ENCODE measurements around the gene ETV4. TPM values are rescaled to one million over a fixed set of nuclear protein-coding genes. Genes with fewer than 3 reads are reported as not detected.

The ETV4 gene
- total and polyA plus RNA-seq, 2 of the 13 experiments (the other 11 are each of a cell fraction or from before 2014, with no cell fraction given): 128 to 330 TPM

- FAIRE-seq (no peak), DNase-seq (ENCODE audit: low spot score) (peak; percentile 68), ATAC-seq (no peak)
- ChIA-PET POLR2A (interaction anchor here (0.6 to 8.9 kb wide), 7 partner anchors 8 to 183 kb away, joined by 3 to 221 read pairs (median 4); partner anchors contain the start of gene ARL4D), CTCF (ENCODE audit: low intra/inter-chr PET ratio, low total read pairs) (interaction anchor here (1.1 kb wide), 1 partner anchor 92 kb away, joined by 4 read pairs; no protein-coding TSS in a partner anchor)
- peaks cover 95% of the 10 kb centered on the region for H3K4me1 ChIP-seq (ENCODE audit: insufficient read depth, low read length)
- H3K4me3 ChIP-seq (replicated peaks in 1 of 3; ENCODE audit: insufficient read depth in 1 of 3, low read depth in 2 of 3, low read length in 3 of 3): no peak overlapping the region
- no peaks in the 10 kb centered on the region for H3K27me3 ChIP-seq (ENCODE audit: control insufficient read depth in 1 of 2, insufficient read depth in 2 of 2, low read length in 2 of 2)
- H4K20me1 ChIP-seq (ENCODE audit: insufficient read depth, low read length): no peaks in the 10 kb centered on the region
- 29% methylated on average over 4 of the region's 4 CpGs for WGBS (ENCODE audit: low lambda C conversion rate)
- H3K36me3 ChIP-seq (replicated peaks in 1 of 2; ENCODE audit: control insufficient read depth in 1 of 2, insufficient read depth in 2 of 2, low read length in 2 of 2): no peaks in the 10 kb centered on the region
- H3K9me3 ChIP-seq (ENCODE audit: low read length): no peaks in the 10 kb centered on the region
- in situ Hi-C loops (cut with HindIII; ENCODE audit: extremely low pct_ligation_motif_present, low pct_unique_long_range_greater_than_20kb): no loop called here
- no peak overlapping the region for H2AFZ ChIP-seq (ENCODE audit: low read length)
- no TSS peak for BruUV-seq (replicated peaks)
- H3K4me2 ChIP-seq (ENCODE audit: low read depth, low read length): peak overlapping the region; percentile 40; the same call in 1 of the 2 replicates
- intact Hi-C loops (cut with micrococcal nuclease; ENCODE audit: unreplicated experiment): no loop called here
- H3K27ac ChIP-seq (ENCODE audit: extremely low read length, insufficient read depth, low read length): peak overlapping the region; percentile 14
- no peaks in the 10 kb centered on the region for H3K79me2 ChIP-seq (ENCODE audit: insufficient read depth, low read length)
- H3K9ac ChIP-seq (ENCODE audit: insufficient read depth, low read depth, low read length): peak overlapping the region; percentile 1; the same call in 1 of the 2 replicates
- no peak for TF ChIP-seq HBP1 (CRISPR knock-in tag; IDR thresholded peaks at IDR 0.05; ENCODE audit: low read depth)
- TF ChIP-seq PHF5A (CRISPR knock-in tag; IDR thresholded peaks at IDR 0.05; ENCODE audit: low read depth, unreplicated experiment): peak; percentile 39
- no peak for TF ChIP-seq MIXL1 (CRISPR knock-in tag; IDR thresholded peaks at IDR 0.05)
- peak; percentile 40; the same call in 1 of the 2 replicates for TF ChIP-seq FOXP4 (CRISPR knock-in tag; IDR thresholded peaks at IDR 0.05)
- TF ChIP-seq MED8 (CRISPR knock-in tag; IDR thresholded peaks at IDR 0.05; ENCODE audit: insufficient replicate concordance): peak; percentile 6
- no peak for TF ChIP-seq KDM4B (CRISPR knock-in tag; IDR thresholded peaks at IDR 0.05)
- TF ChIP-seq KDM6A (CRISPR knock-in tag; IDR thresholded peaks at IDR 0.05; ENCODE audit: low read depth): peak; percentile 27; the same call in 1 of the 2 replicates
- TF ChIP-seq, protein P1, sequence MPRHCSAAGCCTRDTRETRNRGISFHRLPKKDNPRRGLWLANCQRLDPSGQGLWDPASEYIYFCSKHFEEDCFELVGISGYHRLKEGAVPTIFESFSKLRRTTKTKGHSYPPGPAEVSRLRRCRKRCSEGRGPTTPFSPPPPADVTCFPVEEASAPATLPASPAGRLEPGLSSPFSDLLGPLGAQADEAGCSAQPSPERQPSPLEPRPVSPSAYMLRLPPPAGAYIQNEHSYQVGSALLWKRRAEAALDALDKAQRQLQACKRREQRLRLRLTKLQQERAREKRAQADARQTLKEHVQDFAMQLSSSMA (CRISPR knock-in tag; IDR thresholded peaks at IDR 0.05): no peak
- peak; percentile 65 for TF ChIP-seq ZFX (CRISPR knock-in tag; IDR thresholded peaks at IDR 0.05; ENCODE audit: low read depth)
- TF ChIP-seq, protein P2, sequence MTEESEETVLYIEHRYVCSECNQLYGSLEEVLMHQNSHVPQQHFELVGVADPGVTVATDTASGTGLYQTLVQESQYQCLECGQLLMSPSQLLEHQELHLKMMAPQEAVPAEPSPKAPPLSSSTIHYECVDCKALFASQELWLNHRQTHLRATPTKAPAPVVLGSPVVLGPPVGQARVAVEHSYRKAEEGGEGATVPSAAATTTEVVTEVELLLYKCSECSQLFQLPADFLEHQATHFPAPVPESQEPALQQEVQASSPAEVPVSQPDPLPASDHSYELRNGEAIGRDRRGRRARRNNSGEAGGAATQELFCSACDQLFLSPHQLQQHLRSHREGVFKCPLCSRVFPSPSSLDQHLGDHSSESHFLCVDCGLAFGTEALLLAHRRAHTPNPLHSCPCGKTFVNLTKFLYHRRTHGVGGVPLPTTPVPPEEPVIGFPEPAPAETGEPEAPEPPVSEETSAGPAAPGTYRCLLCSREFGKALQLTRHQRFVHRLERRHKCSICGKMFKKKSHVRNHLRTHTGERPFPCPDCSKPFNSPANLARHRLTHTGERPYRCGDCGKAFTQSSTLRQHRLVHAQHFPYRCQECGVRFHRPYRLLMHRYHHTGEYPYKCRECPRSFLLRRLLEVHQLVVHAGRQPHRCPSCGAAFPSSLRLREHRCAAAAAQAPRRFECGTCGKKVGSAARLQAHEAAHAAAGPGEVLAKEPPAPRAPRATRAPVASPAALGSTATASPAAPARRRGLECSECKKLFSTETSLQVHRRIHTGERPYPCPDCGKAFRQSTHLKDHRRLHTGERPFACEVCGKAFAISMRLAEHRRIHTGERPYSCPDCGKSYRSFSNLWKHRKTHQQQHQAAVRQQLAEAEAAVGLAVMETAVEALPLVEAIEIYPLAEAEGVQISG (CRISPR knock-in tag; IDR thresholded peaks at IDR 0.05): 0 out of 2 replicates have a peak, but pooled peaks have one; percentile 44
- TF ChIP-seq ZNF772 (CRISPR knock-in tag; IDR thresholded peaks at IDR 0.05): no peak; the same call in 1 of the 2 replicates
- TF ChIP-seq MTA1 (CRISPR knock-in tag; IDR thresholded peaks at IDR 0.05; ENCODE audit: borderline replicate concordance): peak; percentile 83; the same call in 1 of the 2 replicates
- TF ChIP-seq GABPB1 (CRISPR knock-in tag; IDR thresholded peaks at IDR 0.05): no peak
- TF ChIP-seq ZNF773 (CRISPR knock-in tag; IDR thresholded peaks at IDR 0.05; ENCODE audit: borderline replicate concordance): no peak
- TF ChIP-seq NRL (CRISPR knock-in tag; IDR thresholded peaks at IDR 0.05; ENCODE audit: borderline replicate concordance): no peak
- no peak for TF ChIP-seq ASH2L (IDR thresholded peaks at IDR 0.05; ENCODE audit: insufficient read length, low read depth, low read length)
- TF ChIP-seq NR2F6 (IDR thresholded peaks at IDR 0.05): no peak
- TF ChIP-seq NR2F6 (CRISPR knock-in tag; IDR thresholded peaks at IDR 0.05): peak; percentile 69
- TF ChIP-seq CBFB (CRISPR knock-in tag; IDR thresholded peaks at IDR 0.05): 0 out of 2 replicates have a peak, but pooled peaks have one; percentile 12
Observed at GRCh38 chr17:43581613-43582012, 35.5 kb upstream of the ETV4 start.
